Measurements from ENCODE around the gene ATG10.
"Not testable (repeated sequence)": the region's sequence is repeated elsewhere in the genome, so short reads cannot be mapped to it uniquely, and the experiment has no call there.

Gene ATG10

DNA sequence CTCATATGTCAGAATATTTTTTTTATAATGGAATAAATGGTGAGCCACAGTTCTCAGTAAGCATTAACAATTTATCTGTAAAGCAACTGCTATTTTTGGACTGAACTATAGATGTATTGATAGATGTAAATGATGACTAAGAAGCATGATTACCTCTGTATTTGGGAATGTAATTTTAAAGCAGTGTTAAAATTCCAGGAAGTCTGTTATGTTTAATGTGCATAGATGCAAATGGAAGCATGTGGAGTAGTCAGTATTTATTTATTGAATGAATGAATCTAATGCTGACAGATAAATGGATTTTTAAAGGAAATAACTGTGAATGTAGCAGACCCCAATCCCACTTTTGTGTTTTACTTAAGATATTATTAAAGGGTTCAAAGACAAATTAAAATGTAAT, 95.0 kb downstream of the ATG10 start:
- no peak for DNase-seq (ENCODE audit: extremely low spot score)
- ChIA-PET CTCF (no interaction called here), POLR2A (no interaction called here)
- TF ChIP-seq, protein P1, sequence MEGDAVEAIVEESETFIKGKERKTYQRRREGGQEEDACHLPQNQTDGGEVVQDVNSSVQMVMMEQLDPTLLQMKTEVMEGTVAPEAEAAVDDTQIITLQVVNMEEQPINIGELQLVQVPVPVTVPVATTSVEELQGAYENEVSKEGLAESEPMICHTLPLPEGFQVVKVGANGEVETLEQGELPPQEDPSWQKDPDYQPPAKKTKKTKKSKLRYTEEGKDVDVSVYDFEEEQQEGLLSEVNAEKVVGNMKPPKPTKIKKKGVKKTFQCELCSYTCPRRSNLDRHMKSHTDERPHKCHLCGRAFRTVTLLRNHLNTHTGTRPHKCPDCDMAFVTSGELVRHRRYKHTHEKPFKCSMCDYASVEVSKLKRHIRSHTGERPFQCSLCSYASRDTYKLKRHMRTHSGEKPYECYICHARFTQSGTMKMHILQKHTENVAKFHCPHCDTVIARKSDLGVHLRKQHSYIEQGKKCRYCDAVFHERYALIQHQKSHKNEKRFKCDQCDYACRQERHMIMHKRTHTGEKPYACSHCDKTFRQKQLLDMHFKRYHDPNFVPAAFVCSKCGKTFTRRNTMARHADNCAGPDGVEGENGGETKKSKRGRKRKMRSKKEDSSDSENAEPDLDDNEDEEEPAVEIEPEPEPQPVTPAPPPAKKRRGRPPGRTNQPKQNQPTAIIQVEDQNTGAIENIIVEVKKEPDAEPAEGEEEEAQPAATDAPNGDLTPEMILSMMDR (IDR thresholded peaks at IDR 0.05; ENCODE audit: control extremely low read depth, extremely low read depth, low read depth, missing control alignments), result no peak

DNA sequence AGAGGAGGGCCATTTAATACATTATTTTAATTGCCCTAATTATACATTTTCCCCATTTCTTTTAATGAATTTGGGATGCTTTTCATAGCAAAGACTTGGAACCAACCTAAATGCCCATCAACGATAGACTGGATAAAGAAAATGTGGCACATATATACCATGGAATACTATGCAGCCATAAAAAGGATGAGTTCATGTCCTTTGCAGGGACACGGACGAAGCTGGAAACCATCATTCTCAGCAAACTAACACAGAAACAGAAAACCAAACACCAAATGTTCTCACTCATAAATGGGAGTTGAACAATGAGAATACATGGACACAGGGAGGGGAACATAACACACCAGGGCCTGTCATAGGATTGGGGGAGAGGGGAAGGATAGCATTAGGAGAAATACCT, 96.2 kb downstream of the ATG10 start:
- POLR2A ChIA-PET; CTCF ChIA-PET; DNase-seq (ENCODE audit: extremely low spot score): not testable (repeated sequence)

DNA sequence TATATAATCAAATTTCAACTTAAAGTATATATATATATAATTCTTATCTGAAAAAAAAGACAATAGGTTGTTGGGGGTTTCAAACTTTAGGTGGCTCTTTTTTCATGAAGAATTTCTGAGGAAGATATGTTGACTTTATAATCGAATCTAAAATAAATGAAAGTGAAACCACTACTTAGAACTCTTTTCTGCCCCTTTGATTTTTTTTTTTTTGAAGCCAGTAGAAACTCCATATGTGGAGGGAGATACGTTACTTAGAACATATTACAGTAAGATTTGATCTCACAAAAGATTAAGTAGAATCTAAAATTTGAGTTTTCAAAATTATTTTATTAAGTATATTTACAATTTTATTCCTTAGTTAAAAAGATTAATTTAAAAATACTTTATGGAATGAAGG, 96.9 kb downstream of the ATG10 start:
- ChIA-PET CTCF (interaction anchor here (1.0 to 1.1 kb wide), 2 partner anchors 11 to 80 kb away, joined by 3 read pairs; no protein-coding TSS in a partner anchor), POLR2A (no interaction called here)
- DNase-seq (ENCODE audit: extremely low spot score), result no peak
- TF ChIP-seq, protein P1 (IDR thresholded peaks at IDR 0.05; ENCODE audit: control extremely low read depth, extremely low read depth, low read depth, missing control alignments), result no peak

DNA sequence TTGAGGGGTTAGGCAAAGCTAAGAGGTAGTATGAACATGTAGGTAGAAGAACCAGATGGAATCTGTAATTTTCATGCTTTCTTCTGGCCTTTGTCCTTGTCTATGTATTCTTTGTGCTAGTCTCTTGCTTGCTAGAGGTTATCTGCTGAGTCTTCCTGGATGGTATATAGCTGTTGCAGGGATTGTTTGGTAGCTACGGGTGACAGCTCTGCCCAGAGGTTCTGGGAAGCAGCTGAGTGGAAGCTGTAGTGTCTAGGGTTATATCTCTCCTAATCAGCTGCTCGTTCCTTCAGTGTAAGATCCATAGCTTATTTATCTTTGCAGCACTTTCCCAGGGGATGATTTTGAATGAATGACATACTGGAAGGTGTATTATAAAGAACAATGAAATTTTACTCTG, 100.3 kb downstream of the ATG10 start:
- no peak for DNase-seq (ENCODE audit: extremely low spot score)
- TF ChIP-seq, protein P1 (IDR thresholded peaks at IDR 0.05; ENCODE audit: control extremely low read depth, extremely low read depth, low read depth, missing control alignments), result no peak
- ChIA-PET CTCF (interaction anchor here (1.6 kb wide), 1 partner anchor 19 kb away, joined by 5 read pairs; no protein-coding TSS in a partner anchor), POLR2A (no interaction called here)

DNA sequence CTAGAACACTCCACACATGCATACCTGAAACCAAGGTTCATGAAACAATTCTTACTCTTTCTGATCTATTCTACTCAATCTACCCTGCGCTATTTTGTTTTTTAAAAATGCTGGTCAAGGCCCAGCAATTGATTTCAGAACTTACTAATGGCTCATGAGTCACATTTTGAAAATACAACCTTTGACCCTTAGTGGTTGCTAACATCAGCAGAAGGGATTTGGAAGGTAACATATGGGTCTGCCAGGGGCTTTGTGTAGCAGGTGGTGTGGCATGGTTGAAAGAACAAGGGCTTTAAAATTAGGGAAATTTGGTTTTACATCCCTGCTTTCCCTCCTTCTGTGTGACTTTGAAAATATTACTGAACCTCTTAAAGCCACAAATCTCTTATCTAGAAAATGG, 101.4 kb downstream of the ATG10 start:
- DNase-seq (ENCODE audit: extremely low spot score), result no peak
- TF ChIP-seq, protein P1 (IDR thresholded peaks at IDR 0.05; ENCODE audit: control extremely low read depth, extremely low read depth, low read depth, missing control alignments), result no peak
- CTCF ChIA-PET, result interaction anchor here (1.6 kb wide), 1 partner anchor 18 kb away, joined by 5 read pairs; no protein-coding TSS in a partner anchor
- POLR2A ChIA-PET, result no interaction called here

DNA sequence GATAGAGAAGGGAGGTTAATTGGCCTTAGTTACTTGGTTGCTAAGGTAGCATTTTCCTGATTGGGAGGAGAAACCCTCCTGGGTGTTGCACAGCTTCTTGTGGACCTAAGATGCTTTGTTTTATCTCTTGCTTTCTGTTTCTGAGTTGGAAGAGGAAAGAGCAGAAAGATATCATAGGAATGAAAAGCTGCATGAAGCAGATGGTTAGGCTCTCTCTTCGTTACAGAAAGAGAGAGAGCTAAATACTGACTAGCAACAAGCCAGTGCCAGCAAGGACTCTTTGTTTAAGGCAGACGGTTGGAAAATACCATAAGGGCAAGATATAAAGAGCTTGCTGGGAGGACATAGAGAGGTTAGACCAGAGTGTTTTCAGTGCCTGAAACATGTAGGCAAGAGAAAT, 103.1 kb downstream of the ATG10 start:
- DNase-seq (ENCODE audit: extremely low spot score), result no peak
- TF ChIP-seq, protein P1 (IDR thresholded peaks at IDR 0.05; ENCODE audit: control extremely low read depth, extremely low read depth, low read depth, missing control alignments), result no peak
- ChIA-PET CTCF (interaction anchor here (1.1 to 1.8 kb wide), 2 partner anchors 18 to 21 kb away, joined by 3 to 6 read pairs; no protein-coding TSS in a partner anchor), POLR2A (no interaction called here)

DNA sequence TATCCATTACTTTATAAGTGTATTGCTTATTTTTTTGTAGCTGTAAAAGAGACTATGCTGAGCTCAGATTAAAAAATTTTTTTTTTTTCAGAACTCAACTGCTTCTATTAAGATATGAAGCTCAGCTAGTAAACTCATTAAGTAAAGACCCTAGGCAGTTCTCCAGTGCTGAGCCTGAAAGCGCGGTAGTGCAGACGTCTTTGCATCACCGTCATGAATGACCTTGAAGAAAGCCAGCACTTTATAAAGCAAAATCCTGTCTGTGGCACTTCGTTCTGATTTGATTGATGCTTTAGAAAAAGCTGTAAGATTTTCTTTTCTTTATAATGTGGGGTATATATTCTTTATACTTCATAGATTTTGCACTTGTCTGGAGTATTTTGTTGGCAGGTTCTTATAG, 105.7 kb downstream of the ATG10 start:
- ChIA-PET POLR2A (no interaction called here), CTCF (interaction anchor here (1.2 kb wide), 1 partner anchor 14 kb away, joined by 3 read pairs; no protein-coding TSS in a partner anchor)
- TF ChIP-seq, protein P1 (IDR thresholded peaks at IDR 0.05; ENCODE audit: control extremely low read depth, extremely low read depth, low read depth, missing control alignments), result no peak
- DNase-seq (ENCODE audit: extremely low spot score), result no peak
